HL-60 (cell line): ENCODE results near the gene DAZAP1.

ENCODE experiments used
- DNase-seq, 2 experiments: peaks; one replicate each; pipeline ENCODE4 v3.0.0-alpha.2; 2010 to 2020; ENCODE audit warnings: low read depth in 1 of 2, low spot score in 1 of 2
- H3K27ac ChIP-seq: fragments of 250-450 bp; sonication (Bioruptor Pico); replicated peaks from 2 replicates; pipeline ENCODE4 v1.5.1; 2020; ENCODE audit warnings: mild to moderate bottlenecking, moderate library complexity
- H3K27me3 ChIP-seq: fragments of 250-450 bp; sonication (Bioruptor Pico); 2 replicates; pipeline ENCODE4 v1.5.1; 2021; ENCODE audit warnings: mild to moderate bottlenecking, moderate library complexity; ENCODE audit not compliant: insufficient read depth, poor library complexity, severe bottlenecking
- H3K4me3 ChIP-seq: replicated peaks from 2 replicates; pipeline ENCODE4 v1.5.1; 2011; ENCODE audit warnings: mild to moderate bottlenecking, control low read depth, low read length; ENCODE audit not compliant: insufficient read depth
- CTCF ChIP-seq: IDR thresholded peaks from one replicate; pipeline ENCODE4 v1.5.1; 2011; ENCODE audit warnings: low read length, control low read depth, inconsistent platforms; ENCODE audit not compliant: insufficient read depth
- GABPA ChIP-seq: IDR thresholded peaks from 2 replicates; pipeline ENCODE4 v1.6.1; 2012; ENCODE audit warnings: low read depth
- POLR2AphosphoS5 ChIP-seq: IDR thresholded peaks from 2 replicates; pipeline ENCODE4 v1.6.1; 2012; ENCODE audit warnings: low read depth
- REST ChIP-seq: IDR thresholded peaks from 2 replicates; pipeline ENCODE4 v1.6.1; 2012; ENCODE audit warnings: low read depth; ENCODE audit not compliant: insufficient replicate concordance
- SPI1 ChIP-seq: IDR thresholded peaks from 2 replicates; pipeline ENCODE4 v1.6.1; 2012; ENCODE audit warnings: low read depth, mild to moderate bottlenecking, borderline replicate concordance

The DAZAP1 gene

GRCh38 chr19:1452802-1453524 lies 45.6 kb downstream of the DAZAP1 start:
- no peak overlapping the region for H3K27ac ChIP-seq
- no peak for DNase-seq
- H3K4me3 ChIP-seq = no peak overlapping the region
- H3K27me3 ChIP-seq = peaks cover 79% of the 10 kb centered on the region
- TF ChIP-seq POLR2AphosphoS5 (no peak), SPI1 (no peak), REST (no peak), GABPA (no peak), CTCF (no peak)

GRCh38 chr19:1453525-1454364 lies 46.4 kb downstream of the DAZAP1 start:
- no peak overlapping the region for H3K4me3 ChIP-seq
- TF ChIP-seq SPI1 (no peak), GABPA (no peak), REST (no peak), POLR2AphosphoS5 (no peak), CTCF (no peak)
- H3K27me3 ChIP-seq = peaks cover 83% of the 10 kb centered on the region
- no peak for DNase-seq
- no peak overlapping the region for H3K27ac ChIP-seq

GRCh38 chr19:1455002-1455335 lies 47.6 kb downstream of the DAZAP1 start:
- no peak overlapping the region for H3K27ac ChIP-seq
- H3K4me3 ChIP-seq = no peak overlapping the region
- peak in 1 of 2 experiments; percentile 50 for DNase-seq
- no peak for TF ChIP-seq SPI1
- no peak for TF ChIP-seq GABPA
- no peak for TF ChIP-seq POLR2AphosphoS5
- no peak for TF ChIP-seq REST
- no peak for TF ChIP-seq CTCF
- peaks cover 74% of the 10 kb centered on the region for H3K27me3 ChIP-seq
